Measurements from ENCODE around the gene CMBL.
"Not testable (repeated sequence)": the region's sequence is repeated elsewhere in the genome, so short reads cannot be mapped to it uniquely, and the experiment has no call there.

CMBL gene

DNA sequence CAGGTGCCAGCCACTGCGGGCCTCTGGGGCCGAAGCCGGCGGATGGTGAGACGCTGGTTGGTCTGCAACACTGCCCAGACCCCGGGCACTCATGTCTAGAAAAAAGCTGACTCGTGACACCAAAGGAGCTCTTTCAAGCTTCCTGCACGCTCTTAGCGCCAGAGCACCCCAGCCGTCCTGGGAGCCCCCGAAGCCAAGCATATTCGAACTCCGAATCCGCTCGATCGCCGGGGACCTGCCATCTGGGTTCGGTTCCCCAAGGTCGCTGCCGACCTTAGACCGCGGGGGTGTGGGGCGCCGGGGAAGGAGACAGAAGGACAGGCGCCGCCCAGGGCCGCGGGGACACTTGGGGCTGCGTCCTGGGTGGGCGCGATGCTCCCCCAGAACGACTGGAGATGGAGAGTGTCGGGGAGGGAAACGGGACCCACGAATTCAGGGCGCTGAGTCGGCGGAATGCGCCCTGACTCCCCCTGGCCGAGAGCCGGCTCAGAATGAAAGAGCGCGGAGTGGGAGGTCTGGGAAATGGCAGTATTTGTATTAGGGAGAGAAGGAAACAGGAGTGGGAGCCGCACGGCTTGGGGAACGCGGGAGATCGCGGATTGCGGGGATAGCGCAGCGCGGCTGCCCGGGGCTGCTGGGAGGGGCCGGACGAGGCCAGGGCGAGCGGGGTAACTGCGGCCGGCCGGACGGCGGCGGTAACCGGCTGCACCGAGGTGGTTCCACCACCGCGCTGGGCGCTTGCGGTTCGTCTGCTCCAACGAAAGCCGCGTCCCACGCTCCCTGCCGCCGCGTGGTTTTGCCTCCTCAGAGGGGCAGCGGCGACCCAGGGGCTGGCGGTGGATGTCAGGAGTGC is 25.7 kb upstream of the CMBL start:
- no peak for DNase-seq

DNA sequence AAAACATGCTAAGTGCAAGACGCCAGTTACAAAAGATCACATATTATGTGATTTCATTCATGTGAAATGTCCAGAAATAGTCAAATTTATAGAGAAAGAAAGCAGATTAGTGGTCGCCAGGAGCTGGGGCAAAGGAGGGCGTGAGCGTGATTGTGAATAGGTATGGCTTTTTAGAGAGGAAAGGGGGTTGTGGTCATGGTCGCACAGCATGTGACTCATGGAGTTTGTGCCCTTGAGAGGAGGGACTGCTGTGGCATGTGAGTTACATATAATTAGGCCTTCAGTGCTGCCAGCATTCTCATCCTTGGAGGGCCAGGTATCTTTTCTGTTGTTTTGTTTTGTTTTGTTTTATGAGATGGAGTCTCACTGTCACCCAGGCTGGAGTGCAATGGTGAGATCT is 24.6 kb upstream of the CMBL start:
- no peak for DNase-seq

DNA sequence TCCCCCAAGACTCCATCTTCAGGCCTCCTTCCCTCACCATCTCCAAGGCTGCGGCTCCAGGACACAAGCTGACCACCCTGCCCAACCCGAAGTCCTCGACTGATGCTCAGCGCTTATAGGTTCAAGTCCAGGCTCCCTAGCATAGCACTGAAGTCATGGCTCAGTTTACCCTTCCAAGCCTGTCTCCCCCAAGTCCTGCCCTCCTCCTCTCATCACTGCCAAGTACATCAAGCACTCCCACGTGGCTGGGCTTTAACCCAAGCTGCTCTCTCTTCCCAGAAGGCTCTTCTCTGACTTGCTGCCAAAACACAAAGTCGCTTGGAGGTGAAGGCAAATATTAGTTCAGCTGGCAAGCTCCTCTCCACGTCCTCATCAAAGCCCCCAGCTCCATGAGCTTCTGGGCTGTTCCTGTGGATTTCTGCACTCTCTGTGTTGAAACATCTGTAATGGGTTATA is 23.7 kb upstream of the CMBL start:
- no peak for DNase-seq

DNA sequence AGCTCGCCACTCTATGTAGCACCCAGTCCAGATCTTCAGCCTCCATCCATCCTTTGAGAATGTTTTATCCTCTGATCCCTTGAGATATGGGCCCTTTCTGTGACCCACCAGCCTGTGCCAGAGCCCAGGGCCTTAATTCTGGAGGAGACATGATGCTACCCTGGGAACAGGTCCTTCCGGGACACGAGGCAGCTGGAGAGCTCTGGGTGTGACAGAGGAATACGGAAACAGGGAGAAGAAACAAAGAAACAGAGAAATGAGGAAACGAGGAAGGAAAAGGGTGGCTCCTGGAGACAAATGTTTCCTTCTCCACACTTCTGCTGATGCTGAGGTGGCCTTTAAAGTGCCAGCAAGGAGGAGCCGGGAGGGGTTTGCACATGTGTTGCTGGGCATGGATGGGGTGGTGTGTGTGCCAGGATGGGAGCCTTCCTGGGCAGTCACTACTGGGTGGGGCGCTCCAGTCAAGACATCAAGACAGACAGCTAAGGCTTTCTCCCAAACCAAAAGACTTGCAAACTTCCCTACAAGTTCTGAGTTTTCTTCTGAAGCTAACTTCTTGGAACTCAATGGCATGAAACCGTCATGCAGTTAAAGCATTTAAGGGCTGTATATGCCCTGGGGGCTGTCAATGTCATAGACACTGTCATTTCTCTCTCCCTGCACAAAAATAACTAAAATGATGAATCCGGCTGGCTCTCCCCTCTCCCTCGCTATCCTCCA is 23.0 kb upstream of the CMBL start:
- no peak for DNase-seq

- no peak for DNase-seq
These were observed 22.2 kb upstream of the CMBL start for GRCh38 chr5:10329820-10330481.

DNA sequence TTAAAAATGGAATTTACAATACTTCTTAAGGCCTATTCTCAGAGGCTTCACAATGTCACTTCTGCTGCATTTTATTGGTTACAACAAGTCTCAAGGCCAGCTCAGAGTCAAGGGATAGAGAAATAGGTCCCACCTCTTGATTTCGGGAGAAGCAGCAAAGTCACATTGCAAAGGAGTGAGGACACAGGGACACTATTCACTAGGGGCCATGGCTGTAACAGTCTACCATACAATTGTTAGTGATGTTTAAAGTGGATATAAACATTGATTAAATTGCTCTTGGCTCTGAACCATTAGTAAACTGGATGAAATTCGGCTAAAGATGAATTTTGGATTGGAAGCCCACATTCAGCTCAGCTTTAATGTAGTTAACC is 21.7 kb upstream of the CMBL start:
- DNase-seq: no peak

- no peak for DNase-seq
These were observed 20.6 kb upstream of the CMBL start for GRCh38 chr5:10328323-10328722.

DNA sequence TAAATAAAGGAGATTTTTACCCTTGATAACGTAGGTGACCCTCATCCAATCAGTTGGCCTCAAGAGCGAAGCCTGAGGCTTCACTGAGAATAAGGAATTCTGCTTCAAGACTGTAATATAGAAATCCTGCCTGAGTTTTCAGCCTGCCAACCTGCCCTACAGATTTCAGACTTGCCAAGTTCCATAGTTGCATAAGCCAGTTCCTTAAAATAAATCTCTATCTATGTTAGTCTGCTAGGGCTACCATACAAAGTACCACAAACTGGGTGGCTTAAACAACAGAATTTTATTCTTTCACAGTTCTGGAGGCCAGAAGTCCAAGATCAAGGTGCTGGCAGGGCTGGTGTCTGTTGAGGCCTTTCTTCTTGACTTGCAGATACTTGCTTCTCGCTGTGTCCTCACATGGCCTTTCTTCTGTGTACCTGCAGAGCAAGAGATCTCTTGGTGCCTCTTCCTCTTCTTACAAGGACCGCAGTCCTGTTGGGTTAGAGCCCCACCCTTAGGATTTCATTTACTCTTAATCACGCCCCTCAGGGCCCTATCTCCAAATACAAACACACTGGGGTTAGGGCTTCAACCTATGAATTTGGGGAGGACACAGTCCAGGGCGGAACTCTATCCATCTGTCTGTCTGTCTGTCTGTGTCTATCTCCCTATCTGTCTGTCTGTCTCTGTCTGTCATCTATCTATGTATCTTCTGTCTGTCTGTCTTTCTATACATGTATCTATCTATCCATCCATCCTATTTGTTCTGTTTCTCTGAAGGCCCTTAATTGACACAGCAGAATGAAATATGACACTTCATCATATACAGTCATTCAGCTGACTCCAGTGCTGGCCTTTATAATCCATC is 17.0 kb upstream of the CMBL start:
- DNase-seq: no peak

DNA sequence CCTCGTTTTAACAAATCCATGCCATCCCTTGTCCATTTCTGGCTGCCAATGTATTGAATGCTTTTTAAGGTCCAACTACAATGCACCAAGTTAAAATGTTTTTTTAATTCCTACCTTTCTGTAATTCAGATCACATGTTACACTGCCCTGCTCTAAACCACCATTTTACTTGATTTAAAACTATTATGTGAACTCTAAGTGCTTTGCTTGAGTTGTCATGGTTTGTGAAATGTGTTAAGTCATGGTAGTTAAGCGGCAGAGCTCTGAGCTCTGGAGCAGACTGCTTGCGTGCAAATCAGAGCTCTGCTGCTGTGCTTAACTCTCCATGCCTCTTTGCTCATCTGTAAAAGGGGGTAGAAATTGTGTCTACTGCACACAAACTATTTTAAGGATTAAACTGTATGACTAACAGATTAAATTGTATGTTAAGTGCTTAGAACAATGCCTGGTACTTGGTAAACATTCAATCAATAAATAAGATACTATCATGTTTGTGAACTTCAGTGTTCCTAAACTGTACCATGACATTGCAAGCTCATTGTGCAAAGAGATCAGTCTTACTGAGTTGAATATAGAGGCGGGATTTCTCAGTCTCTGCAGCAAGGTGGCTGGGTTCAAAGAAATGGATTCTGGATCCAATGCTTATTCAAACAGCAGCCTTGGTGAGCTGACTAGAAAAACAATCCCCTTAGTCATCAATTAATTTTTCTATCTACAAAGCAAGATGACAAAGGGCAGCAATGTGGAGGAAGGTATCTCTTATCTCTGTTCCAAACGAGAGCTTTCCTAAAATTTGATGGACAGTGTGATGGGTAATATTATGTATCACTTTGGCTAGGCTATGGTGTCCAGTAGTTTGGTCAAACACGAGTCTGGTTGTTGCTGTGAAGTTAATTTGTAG is 16.1 kb upstream of the CMBL start:
- DNase-seq: no peak

- DNase-seq: no peak
These were observed 14.2 kb upstream of the CMBL start for GRCh38 chr5:10321882-10322281.

GRCh38 chr5:10320793-10321192 is 13.1 kb upstream of the CMBL start:
- no peak for DNase-seq

DNA sequence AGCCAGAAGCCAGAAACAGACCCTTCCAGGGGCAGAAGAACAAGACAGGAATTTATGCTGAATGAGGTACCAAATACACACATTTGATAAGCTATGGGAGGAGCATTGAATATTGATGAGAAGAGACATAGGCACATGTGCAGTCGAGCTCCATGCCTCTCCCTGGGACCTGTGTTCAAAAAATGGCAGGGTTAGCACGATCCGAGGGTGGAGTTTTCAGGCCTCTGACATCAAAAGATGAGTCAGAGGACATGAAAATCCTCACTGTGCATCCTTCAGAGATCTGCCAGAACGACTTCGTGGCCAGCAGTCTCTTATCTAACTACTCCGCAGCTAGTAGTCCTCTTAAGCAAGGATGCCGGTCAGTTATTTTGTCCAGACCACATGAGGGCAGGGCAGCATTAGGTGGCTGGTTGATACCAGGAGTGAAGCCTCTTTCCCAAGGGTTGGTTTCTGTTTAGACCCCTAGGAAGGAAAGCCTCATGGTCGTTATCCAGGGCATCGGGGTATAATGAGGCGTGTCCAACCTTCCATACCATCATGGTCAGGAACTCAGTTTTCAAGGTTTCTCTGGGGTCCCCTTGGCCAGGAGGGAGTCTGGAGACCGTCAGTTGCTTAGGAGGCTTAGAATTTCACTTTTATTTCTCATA is 11.6 kb upstream of the CMBL start:
- DNase-seq: no peak

DNA sequence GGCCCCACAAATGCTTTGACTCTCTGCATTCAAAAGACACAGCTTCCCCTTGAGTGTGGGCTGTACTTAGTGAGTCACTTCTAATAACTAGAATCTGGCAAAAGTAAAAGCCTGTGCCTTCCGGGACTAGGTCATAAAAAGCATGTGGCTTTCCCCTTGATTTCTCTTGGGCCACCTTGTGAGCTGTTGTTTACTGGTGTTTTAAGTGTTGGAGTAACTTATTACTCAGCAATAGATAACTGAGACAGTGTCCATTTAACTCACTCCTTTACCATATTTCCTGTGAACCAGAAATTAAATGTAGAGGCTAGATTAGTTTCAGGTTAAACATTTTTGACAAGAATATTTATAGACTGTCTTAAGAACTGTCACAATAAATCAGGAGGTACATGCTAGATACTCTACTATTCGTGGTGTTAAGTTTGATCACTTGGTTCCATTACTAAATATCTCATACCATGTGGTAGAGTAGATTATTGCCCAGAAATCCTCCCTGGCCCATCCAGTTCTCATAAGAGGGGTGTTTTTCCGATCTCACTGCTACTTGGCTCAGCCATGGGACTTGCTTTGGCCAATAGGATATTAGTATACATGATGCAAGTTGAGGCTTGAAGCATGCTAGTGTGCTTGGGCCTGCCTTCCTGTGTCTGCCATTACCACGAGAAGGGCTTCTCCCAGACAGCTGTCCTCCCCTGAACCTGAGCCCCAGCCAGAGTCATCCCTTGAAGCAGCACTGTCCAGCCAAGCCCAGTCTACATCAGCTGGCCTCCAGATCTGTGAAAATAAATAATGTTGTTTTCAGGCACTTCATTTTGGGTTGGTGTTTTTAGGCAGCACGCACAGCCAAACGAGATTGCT is 10.4 kb upstream of the CMBL start:
- DNase-seq: no peak

- no peak for DNase-seq
These were observed 8.3 kb upstream of the CMBL start for GRCh38 chr5:10315824-10316509.

GRCh38 chr5:10315201-10315600 is 7.5 kb upstream of the CMBL start:
- no peak for DNase-seq

- no peak for DNase-seq
These were observed 4.1 kb upstream of the CMBL start for GRCh38 chr5:10311595-10312425.

DNA sequence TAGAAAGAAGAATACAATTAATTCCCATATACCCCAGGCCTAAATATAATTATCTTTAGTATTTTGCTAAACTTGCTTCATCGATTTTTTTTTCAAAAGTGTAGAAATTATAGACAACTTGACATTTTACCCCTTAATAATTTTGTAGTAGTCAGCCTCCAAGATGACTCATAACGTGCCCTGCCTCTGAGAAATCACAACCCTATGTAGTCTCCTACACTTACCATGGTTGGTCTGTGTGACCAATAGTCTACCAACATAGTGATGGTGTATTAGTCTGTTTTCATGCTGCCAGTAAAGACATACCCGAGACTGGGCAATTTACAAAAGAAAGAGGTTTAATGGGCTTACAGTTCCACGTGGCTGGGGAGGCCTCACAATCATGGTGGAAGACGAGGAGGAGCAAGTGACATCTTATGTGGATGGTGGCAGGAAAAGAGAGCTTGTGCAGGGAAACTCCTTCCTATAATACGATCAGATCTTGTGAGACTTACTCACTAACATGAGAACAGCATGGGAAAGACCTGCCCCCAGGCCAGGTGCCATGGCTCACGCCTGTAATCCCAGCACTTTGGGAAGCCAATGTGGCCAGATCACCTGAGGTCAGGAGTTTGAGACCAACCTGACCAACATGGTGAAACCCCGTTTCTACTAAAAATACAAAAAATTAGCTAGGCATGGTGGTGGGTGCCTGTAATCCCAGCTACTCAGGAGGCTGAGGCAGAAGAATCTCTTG is 3.3 kb upstream of the CMBL start:
- DNase-seq: not testable (repeated sequence)
